ENCODE measurements around the gene GRB7. TPM values are rescaled to one million over a fixed set of nuclear protein-coding genes. Genes with fewer than 3 reads are reported as not detected.

The GRB7 gene
- total RNA-seq, 4 donors from 2014 or later = 14.0 to 64.0 (median 26.3) TPM

DNA sequence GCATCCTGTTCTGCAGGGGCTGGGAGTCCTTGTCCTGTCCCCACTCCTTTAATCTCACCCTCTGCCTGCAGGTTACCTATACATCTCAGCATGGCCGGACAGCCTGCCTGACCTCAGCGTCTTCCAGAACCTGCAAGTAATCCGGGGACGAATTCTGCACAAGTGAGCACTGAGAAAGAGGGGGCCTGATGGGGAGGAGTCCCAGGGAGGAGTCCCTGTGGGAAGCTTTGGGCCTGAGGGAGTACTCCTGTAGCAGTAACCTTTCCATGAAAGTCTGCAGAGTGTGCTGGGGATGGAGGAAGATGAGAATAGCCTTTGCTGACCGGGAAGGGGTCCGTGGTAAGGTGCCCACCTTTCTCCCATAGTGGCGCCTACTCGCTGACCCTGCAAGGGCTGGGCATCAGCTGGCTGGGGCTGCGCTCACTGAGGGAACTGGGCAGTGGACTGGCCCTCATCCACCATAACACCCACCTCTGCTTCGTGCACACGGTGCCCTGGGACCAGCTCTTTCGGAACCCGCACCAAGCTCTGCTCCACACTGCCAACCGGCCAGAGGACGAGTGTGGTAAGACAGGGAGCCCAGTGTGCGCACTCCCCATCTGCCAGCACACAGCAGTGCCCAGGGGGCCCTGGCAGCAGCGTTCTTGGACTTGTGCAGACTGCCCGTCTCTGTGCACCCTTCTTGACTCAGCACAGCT is 22.2 kb upstream of the GRB7 start:
- TF ChIP-seq, protein P1, sequence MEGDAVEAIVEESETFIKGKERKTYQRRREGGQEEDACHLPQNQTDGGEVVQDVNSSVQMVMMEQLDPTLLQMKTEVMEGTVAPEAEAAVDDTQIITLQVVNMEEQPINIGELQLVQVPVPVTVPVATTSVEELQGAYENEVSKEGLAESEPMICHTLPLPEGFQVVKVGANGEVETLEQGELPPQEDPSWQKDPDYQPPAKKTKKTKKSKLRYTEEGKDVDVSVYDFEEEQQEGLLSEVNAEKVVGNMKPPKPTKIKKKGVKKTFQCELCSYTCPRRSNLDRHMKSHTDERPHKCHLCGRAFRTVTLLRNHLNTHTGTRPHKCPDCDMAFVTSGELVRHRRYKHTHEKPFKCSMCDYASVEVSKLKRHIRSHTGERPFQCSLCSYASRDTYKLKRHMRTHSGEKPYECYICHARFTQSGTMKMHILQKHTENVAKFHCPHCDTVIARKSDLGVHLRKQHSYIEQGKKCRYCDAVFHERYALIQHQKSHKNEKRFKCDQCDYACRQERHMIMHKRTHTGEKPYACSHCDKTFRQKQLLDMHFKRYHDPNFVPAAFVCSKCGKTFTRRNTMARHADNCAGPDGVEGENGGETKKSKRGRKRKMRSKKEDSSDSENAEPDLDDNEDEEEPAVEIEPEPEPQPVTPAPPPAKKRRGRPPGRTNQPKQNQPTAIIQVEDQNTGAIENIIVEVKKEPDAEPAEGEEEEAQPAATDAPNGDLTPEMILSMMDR (IDR thresholded peaks at IDR 0.05) = no peak
- no peak for TF ChIP-seq POLR2A (IDR thresholded peaks at IDR 0.05)
- Histone ChIP-seq H3K4me3 (no peak overlapping the region), H3K36me3 (peaks cover 0 to 97% (median 0%) of the 10 kb centered on the region in 3 donors), H3K4me1 (peaks cover 0 to 12% (median 0%) of the 10 kb centered on the region in 4 donors), H3K27ac (peak overlapping the region in 1 of 4 donors; percentile 72), H3K9me3 (no peaks in the 10 kb centered on the region), H3K27me3 (no peaks in the 10 kb centered on the region)
- no peak for DNase-seq

DNA sequence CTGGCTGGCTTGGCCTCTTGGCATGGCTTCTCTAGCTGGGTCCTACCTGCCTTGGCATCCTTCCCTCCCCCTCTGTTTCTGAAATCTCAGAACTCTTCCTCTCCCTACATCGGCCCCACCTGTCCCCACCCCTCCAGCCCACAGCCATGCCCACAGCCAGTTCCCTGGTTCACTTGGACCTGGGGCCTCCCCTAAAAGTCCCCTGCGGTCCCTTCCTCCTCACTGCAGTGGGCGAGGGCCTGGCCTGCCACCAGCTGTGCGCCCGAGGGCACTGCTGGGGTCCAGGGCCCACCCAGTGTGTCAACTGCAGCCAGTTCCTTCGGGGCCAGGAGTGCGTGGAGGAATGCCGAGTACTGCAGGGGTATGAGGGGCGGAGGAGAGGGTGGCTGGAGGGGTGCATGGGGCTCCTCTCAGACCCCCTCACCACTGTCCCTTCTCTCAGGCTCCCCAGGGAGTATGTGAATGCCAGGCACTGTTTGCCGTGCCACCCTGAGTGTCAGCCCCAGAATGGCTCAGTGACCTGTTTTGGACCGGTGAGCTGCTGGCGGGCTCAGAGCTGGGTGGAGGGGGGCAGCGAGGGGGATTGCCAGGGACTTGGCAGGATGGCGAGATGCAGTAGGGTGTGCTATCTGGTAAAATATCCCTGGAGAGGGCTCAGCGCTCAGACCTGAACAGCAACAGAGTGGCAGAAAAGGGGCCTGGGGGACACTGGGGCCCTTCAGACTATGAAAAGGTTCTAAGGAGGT is 21.5 kb upstream of the GRB7 start:
- Histone ChIP-seq H3K36me3 (peaks cover 0 to 91% (median 0%) of the 10 kb centered on the region in 3 donors), H3K9me3 (no peaks in the 10 kb centered on the region), H3K27ac (peak overlapping the region in 3 of 4 donors; percentile 40 to 72 (median 50)), H3K4me3 (no peak overlapping the region), H3K4me1 (peaks cover 0 to 12% (median 0%) of the 10 kb centered on the region in 4 donors), H3K27me3 (no peaks in the 10 kb centered on the region)
- no peak for TF ChIP-seq POLR2A (IDR thresholded peaks at IDR 0.05)
- TF ChIP-seq, protein P1 (IDR thresholded peaks at IDR 0.05) = no peak
- DNase-seq = no peak

DNA sequence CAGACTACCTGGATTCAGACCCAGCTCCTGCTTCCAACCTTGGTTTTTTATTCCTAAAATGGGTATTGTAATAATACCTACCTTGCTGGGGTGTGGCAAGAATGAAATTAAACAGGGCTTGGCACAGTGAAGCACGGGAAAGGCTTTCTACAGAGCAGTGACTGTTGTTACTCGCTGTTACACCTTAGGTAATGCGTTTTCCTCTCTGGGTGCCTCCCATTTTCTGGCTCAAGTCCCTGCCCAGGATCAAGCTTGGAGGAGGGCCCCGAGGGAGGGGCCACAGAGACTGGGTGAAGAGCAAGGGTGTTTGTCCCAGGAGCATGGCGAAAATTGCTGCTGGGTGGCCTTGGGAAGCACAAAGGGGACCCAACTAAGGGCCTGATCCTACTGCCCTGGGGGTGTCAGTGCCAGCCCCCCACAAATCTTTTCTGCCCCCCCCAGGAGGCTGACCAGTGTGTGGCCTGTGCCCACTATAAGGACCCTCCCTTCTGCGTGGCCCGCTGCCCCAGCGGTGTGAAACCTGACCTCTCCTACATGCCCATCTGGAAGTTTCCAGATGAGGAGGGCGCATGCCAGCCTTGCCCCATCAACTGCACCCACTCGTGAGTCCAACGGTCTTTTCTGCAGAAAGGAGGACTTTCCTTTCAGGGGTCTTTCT is 20.7 kb upstream of the GRB7 start:
- peak overlapping the region in 3 of 4 donors; percentile 40 to 72 (median 50) for H3K27ac ChIP-seq

DNA sequence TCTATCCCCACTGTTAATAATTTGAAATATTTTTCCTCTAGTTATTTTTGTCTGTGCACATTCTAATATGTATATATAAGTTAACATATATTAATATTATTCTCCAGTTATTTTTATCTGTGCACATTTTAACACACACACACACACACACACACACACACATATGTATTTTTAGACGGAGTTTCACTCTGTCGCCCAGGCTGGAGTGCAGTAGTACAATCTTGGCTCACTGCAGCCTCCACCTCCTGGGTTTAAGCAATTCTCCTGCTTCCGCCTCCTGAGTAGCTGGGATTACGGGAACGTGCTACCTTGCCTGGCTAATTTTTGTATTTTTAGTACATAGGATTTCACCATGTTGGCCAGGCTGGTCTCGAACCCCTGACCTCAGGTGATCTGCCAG is 20.1 kb upstream of the GRB7 start:
- no peaks in the 10 kb centered on the region for H3K9me3 ChIP-seq
- H3K36me3 ChIP-seq = peaks cover 0 to 87% (median 0%) of the 10 kb centered on the region in 3 donors
- H3K27ac ChIP-seq = no peak overlapping the region
- no peaks in the 10 kb centered on the region for H3K27me3 ChIP-seq
- TF ChIP-seq, protein P1 (IDR thresholded peaks at IDR 0.05) = no peak
- TF ChIP-seq POLR2A (IDR thresholded peaks at IDR 0.05) = no peak
- DNase-seq = no peak
- no peak overlapping the region for H3K4me3 ChIP-seq
- H3K4me1 ChIP-seq = peaks cover 0 to 12% (median 0%) of the 10 kb centered on the region in 4 donors

More for the DNA sequence above, 20.7 kb upstream of the GRB7 start:
- H3K4me1 ChIP-seq = peaks cover 0 to 12% (median 0%) of the 10 kb centered on the region in 4 donors
- DNase-seq = peak in 1 of 3 donors; percentile 61
- no peak overlapping the region for H3K4me3 ChIP-seq
- TF ChIP-seq, protein P1 (IDR thresholded peaks at IDR 0.05) = no peak
- peak in 1 of 2 donors; percentile 16 for TF ChIP-seq POLR2A (IDR thresholded peaks at IDR 0.05)
- peaks cover 0 to 91% (median 0%) of the 10 kb centered on the region in 3 donors for H3K36me3 ChIP-seq
- H3K9me3 ChIP-seq = no peaks in the 10 kb centered on the region
- H3K27me3 ChIP-seq = no peaks in the 10 kb centered on the region

DNA sequence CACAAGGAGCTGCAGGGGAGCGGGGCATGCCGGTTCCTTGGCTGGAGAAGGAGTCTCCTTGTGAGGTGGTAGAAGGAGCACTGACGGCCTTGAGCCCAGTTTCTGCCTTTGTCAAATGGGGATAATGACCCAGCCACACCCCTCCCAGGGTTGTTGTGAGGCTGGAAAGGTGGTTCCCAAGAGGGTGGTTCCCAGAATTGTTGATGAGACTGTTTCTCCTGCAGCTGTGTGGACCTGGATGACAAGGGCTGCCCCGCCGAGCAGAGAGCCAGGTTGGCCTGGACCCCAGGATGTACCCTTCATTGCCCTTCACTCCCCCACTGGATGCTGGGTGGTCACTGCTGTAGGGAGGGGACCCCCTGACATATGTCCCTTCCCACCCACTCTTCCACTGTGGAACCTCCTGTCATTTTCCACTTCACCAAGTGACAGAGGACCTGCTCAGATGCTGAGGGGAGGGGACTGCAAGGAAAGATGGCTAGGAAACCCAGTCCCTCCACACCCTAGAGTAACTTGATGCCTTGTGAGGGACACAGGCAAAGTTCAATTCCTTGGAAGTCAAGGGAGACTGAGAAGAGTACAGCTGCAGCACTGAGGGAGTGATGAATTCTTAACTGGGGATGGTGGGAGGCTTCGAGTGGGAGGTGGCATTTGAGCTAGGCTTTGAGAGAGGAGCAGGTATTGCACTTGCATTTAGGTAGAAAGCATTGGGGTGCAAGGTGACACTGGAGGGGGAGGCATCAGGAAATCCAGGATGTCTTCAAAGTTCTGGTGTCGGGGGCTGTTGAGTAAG is 18.0 kb upstream of the GRB7 start:
- Histone ChIP-seq H3K4me1 (peaks cover 0 to 12% (median 0%) of the 10 kb centered on the region in 4 donors), H3K27me3 (no peaks in the 10 kb centered on the region), H3K4me3 (no peak overlapping the region), H3K36me3 (peaks cover 0 to 86% (median 0%) of the 10 kb centered on the region in 3 donors), H3K9me3 (no peaks in the 10 kb centered on the region), H3K27ac (no peak overlapping the region)
- DNase-seq = no peak
- TF ChIP-seq POLR2A (IDR thresholded peaks at IDR 0.05) = no peak
- TF ChIP-seq, protein P1 (IDR thresholded peaks at IDR 0.05) = no peak

All from Peyer's patch (tissue), 4 donors.